HG02852 (cell line): Measurements from ENCODE around the gene CNTN6.
A peak's percentile ranks its signal among the peaks of the same experiment; 100 is the strongest.

ENCODE experiments used
- ATAC-seq: cut with Tn5 transposase; IDR thresholded peaks from one replicate; pipeline ENCODE4 v1.9.1; 2021; ENCODE audit warnings: mild to moderate bottlenecking, moderate library complexity; ENCODE audit not compliant: unreplicated experiment

CNTN6 gene

DNA sequence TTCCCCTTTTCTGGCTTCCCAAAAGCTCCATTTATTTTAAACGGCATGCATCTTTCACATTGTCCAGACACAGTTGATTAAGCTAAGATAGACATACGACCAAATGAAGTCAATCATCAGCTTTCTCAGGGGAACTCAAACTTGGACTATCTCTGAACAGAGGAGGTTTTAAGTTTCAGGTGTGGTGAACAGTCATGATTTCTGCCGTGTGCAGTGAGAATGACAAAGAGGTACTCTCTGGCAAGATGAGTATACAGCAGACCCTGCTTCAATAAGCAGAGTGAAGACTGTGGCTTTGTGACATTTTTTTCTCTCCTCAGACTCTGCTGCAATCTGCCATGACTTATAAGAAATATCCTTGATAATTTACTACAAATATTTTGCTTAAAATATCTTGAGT, 307.7 kb downstream of the CNTN6 start:
- no peak for ATAC-seq

- ATAC-seq = no peak
Observed at GRCh38 chr3:1404270-1404962, 311.6 kb downstream of the CNTN6 start.

- ATAC-seq = peak; percentile 42
Observed at GRCh38 chr3:1406250-1406649, 313.4 kb downstream of the CNTN6 start.

DNA sequence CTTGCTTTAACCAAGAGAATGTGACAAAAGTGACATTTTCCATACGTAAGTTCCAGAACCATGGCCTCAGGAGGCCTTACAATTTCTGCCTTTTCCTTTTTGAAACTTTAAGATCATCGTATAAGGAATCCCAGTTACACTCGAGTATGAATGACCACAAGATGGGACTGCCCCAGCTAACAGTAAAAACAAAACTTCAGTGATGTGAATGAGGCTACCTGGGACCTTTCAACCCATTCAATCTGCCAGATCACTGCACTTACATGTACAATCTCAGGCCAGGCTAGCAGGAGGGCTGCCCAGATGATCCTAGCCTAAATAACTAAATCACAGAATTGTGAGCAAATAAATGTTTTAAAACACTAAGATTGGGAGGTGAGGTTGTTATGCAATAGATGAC, 328.8 kb downstream of the CNTN6 start:
- ATAC-seq = peak; percentile 91

DNA sequence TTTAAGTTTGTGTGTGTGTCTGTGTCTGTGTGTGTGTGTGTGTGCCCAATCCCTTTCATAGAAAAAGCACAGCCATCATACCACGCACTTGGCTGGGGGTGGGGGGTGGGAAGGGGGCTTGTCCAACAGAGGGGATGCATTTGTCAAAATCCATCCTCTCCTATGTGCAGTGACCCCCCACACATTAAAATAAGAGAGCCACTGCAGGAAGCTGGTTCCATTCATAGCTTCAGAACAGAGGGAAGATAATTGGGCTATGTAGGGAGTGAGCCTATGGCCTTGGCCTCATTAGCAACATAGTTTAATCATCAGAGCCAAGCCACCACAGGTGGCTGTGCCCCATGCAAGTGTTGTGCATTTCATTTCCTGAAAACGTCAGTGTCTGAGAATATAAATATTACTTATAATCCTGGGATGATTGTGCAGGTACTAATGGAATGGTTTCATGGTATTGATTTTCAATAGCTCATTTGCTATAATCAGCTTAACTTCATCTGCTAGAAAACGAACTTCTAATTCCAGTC, 330.8 kb downstream of the CNTN6 start:
- ATAC-seq = no peak

- ATAC-seq = no peak
Observed at GRCh38 chr3:1439395-1439794, 346.6 kb downstream of the CNTN6 start.

GRCh38 chr3:1442271-1442670, 349.4 kb downstream of the CNTN6 start:
- ATAC-seq = peak; percentile 59

- ATAC-seq = no peak
Observed at GRCh38 chr3:1444195-1444594, 351.4 kb downstream of the CNTN6 start.

DNA sequence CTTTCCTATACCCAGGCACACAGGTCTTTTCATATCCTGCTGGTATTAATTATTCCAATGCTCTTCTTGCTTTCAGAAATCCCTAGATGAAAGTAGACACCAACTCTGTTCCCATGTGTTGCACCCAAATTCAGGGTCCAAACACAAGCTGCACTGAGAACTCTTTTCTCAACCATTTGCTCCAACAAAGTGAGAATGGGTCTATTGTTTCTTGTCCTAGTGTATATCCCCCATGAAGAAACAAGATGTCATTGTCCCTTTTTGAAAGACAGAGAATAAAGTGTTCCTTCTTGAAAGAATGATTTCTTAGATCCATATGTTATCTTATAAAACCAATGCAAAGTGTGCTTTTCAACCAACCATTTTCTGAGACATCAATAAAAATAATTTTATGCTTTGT, 353.7 kb downstream of the CNTN6 start:
- no peak for ATAC-seq

GRCh38 chr3:1447452-1447851, 354.6 kb downstream of the CNTN6 start:
- no peak for ATAC-seq

DNA sequence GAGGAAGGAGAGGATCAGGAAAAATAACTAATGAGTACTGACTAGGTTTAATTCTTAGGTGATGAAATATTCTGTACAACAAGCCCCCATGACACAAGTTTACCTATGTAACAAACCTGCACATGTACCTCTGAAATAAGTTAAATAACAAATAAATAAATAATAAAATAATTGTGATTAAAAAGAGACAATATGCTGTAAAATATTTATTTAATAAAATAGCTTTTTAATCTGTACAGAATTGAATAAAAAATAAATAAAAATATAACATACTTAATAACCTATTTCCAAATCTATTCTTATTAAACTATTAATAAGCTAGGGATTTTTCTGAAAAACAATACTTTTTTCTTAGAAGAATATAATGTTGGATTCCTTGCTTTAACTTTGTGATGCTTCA, 355.6 kb downstream of the CNTN6 start:
- no peak for ATAC-seq
